NB4 (cell line): ENCODE measurements around the gene PLAGL1.

Experiments used
- CTCF ChIP-seq: IDR thresholded peaks from one replicate; pipeline ENCODE4 v1.5.1; 2012; ENCODE audit warnings: low read depth, low read length
- POLR2A ChIP-seq: IDR thresholded peaks from 2 replicates; pipeline ENCODE4 v1.6.1; 2011; ENCODE audit warnings: mild to moderate bottlenecking; ENCODE audit not compliant: insufficient read length; ENCODE audit errors: extremely low read depth
- TF ChIP-seq, protein P1 (sequence below): IDR thresholded peaks from 2 replicates; pipeline ENCODE4 v1.6.1; 2011; ENCODE audit warnings: low read depth, low read length

DNA sequence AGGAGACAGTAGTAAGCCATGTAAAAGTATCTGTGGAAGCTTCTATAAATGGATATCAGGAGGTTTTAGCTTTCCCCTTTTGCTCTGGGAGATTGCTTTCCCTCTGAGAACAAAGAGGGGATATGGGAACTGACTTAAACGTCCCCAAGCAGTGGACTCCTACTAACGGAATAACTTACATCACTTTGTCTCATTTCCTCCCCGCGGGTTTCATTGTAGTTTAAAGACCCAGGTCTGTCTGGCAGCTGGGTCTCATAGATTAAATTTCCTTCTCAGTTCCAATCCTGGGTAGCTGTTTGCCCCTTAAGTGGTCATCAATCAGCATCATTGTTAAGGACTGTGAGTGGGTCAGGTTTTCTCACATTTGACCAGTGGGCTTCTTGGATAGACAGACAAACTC lies 68.7 kb downstream of the PLAGL1 start:
- no peak for TF ChIP-seq CTCF
- TF ChIP-seq POLR2A, result no peak
- TF ChIP-seq, protein P1, sequence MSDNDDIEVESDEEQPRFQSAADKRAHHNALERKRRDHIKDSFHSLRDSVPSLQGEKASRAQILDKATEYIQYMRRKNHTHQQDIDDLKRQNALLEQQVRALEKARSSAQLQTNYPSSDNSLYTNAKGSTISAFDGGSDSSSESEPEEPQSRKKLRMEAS, result no peak
